Mesendoderm (in vitro differentiated cells): Measurements from ENCODE around the gene NBEA.

Source experiments
- DNase-seq: peaks from one replicate; pipeline ENCODE4 v3.0.0; 2013
- H2AK5ac ChIP-seq: 2 replicates; pipeline ENCODE4 v1.6.1; 2013; ENCODE audit warnings: low read length, inconsistent platforms
- H2BK120ac ChIP-seq: 2 replicates; pipeline ENCODE4 v1.6.1; 2013; ENCODE audit warnings: low read depth, mild to moderate bottlenecking, low read length, moderate library complexity, mixed read lengths
- H2BK15ac ChIP-seq: replicated peaks from 2 replicates; pipeline ENCODE4 v1.6.1; 2013; ENCODE audit warnings: low read depth, mild to moderate bottlenecking, moderate library complexity
- H2BK5ac ChIP-seq: 2 replicates; pipeline ENCODE4 v1.6.1; 2013; ENCODE audit warnings: low read length, inconsistent platforms
- H3K18ac ChIP-seq: 2 replicates; pipeline ENCODE4 v1.6.1; 2013; ENCODE audit warnings: mild to moderate bottlenecking, low read length, mixed read lengths
- H3K23ac ChIP-seq: one replicate; pipeline ENCODE4 v1.6.1; 2013; ENCODE audit warnings: low read length
- H3K27ac ChIP-seq: 2 replicates; pipeline ENCODE4 v1.5.1; 2013; ENCODE audit warnings: low read depth, mild to moderate bottlenecking, inconsistent platforms, low read length, moderate library complexity
- H3K27me3 ChIP-seq: 2 replicates; pipeline ENCODE4 v1.6.1; 2013; ENCODE audit warnings: low read length, control low read depth, mild to moderate bottlenecking, inconsistent platforms; ENCODE audit not compliant: insufficient read depth, poor library complexity
- H3K36me3 ChIP-seq: 2 replicates; pipeline ENCODE4 v1.6.1; 2013; ENCODE audit warnings: low read length, inconsistent platforms; ENCODE audit not compliant: control insufficient read depth, insufficient read depth
- H3K4ac ChIP-seq: one replicate; pipeline ENCODE4 v1.6.1; 2013; ENCODE audit warnings: low read depth, mild to moderate bottlenecking, low read length, moderate library complexity
- H3K4me1 ChIP-seq: 2 replicates; pipeline ENCODE4 v1.6.1; 2013; ENCODE audit warnings: low read depth, low read length, inconsistent platforms; ENCODE audit not compliant: control insufficient read depth
- H3K4me2 ChIP-seq: 2 replicates; pipeline ENCODE4 v1.6.1; 2013; ENCODE audit warnings: low read length
- H3K4me3 ChIP-seq: 2 replicates; pipeline ENCODE4 v1.5.1; 2013; ENCODE audit warnings: mild to moderate bottlenecking, low read length
- H3K56ac ChIP-seq: one replicate; pipeline ENCODE4 v1.6.1; 2013; ENCODE audit warnings: low read length
- H3K79me1 ChIP-seq: 2 replicates; pipeline ENCODE4 v1.6.1; 2013; ENCODE audit warnings: low read length, inconsistent platforms
- H3K79me2 ChIP-seq: 2 replicates; pipeline ENCODE4 v1.6.1; 2013; ENCODE audit warnings: mild to moderate bottlenecking, low read length; ENCODE audit not compliant: control insufficient read depth, insufficient read depth
- H3K9ac ChIP-seq: 2 replicates; pipeline ENCODE4 v1.6.1; 2013; ENCODE audit warnings: low read length, inconsistent platforms
- H4K5ac ChIP-seq: one replicate; pipeline ENCODE4 v1.6.1; 2013; ENCODE audit warnings: low read length
- H4K8ac ChIP-seq: one replicate; pipeline ENCODE4 v1.6.1; 2013; ENCODE audit warnings: low read depth, mild to moderate bottlenecking, control low read depth, low read length, moderate library complexity
- WGBS: extraction: QIAGEN DNeasy Blood & Tissue Kit; methylation state at CpG from one replicate; pipeline ENCODE4 v1.1.7; 2013; ENCODE audit warnings: low lambda C conversion rate, missing lambda C conversion rate; ENCODE audit not compliant: insufficient coverage; ENCODE audit errors: extremely low coverage; 5-methylcytosine and 5-hydroxymethylcytosine counted together

NBEA gene

GRCh38 chr13:35475212-35475959 lies 533.3 kb downstream of the NBEA start:
- no peak overlapping the region for H2AK5ac ChIP-seq
- H3K4me3 ChIP-seq, result peak overlapping the region; percentile 9
- no peak overlapping the region for H3K4ac ChIP-seq
- H3K9ac ChIP-seq, result peak overlapping the region; percentile 11
- no peaks in the 10 kb centered on the region for H3K79me1 ChIP-seq
- H3K56ac ChIP-seq, result peak overlapping the region; percentile 44
- no peaks in the 10 kb centered on the region for H3K4me1 ChIP-seq
- no peak overlapping the region for H2BK120ac ChIP-seq
- no peaks in the 10 kb centered on the region for H3K79me2 ChIP-seq
- H3K27ac ChIP-seq, result no peak overlapping the region
- WGBS, result no CpG with 5 or more reads among the region's 47 CpGs
- peak overlapping the region; percentile 61 for H3K4me2 ChIP-seq
- no peak overlapping the region for H3K18ac ChIP-seq
- DNase-seq, result peak; percentile 68
- no peak overlapping the region for H2BK5ac ChIP-seq
- H3K36me3 ChIP-seq, result no peaks in the 10 kb centered on the region
- H3K23ac ChIP-seq, result no peak overlapping the region
- H4K8ac ChIP-seq, result no peak overlapping the region
- no peak overlapping the region for H4K5ac ChIP-seq
- H2BK15ac ChIP-seq, result no peak overlapping the region
- H3K27me3 ChIP-seq, result peaks cover 36% of the 10 kb centered on the region

DNA sequence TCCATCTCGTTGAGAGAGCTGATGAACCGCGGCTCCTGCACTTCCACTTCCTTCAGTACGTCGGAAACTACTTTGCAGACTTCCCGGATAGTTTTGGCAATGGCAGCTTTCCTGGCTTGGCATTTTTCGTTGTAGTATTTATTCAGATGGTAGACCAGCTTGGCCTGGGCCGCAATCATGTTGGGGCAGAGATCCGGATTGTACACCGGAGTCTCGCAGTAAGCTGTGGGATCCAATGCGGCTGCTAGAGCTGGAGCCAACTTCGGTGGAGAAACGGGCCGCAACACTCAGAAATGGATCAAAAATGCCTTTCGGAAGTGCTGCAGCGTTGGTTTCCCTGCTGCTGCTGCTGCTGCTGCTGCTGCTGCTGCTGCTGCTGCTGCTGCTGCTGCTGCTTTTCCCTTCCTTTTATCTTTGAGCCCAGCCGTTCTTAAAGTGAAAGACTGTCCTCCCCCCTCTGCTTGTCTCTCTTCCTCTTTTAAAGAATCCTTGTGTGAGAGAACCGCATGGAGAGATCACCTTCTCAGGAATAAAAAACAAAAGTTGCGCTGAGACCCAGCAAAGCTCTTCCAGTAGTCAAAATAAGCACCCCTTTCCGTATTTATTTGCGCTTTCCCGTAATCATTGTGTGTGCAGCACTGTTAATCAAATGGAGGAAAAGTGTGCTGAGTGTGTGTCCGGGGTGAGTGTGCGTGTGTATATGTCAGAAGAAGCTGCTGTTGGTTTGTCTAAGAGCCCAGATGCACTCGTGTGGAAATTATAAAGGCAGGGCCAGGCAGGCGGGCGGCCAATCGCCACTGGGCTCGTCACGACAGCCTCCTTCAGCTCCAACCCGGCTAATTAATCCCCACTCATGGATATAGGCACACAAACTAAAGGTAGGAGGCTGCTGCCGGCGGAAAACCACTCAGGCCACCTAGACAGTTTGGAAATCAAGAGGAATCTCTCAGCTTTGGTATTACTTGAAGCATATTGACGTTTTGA lies 534.2 kb downstream of the NBEA start, which contains the start of gene MAB21L1:
TSS of gene MAB21L1 (minus strand) at position 730 of the 984 bp plus-strand sequence. CDS start at position 179, 551 bp downstream.
- H3K27me3 ChIP-seq, result peaks cover 36% of the 10 kb centered on the region
- no peaks in the 10 kb centered on the region for H3K79me1 ChIP-seq
- H2BK120ac ChIP-seq, result no peak within 1 kb of the TSS
- H3K18ac ChIP-seq, result no peak within 1 kb of the TSS
- no peak within 1 kb of the TSS for H3K4ac ChIP-seq
- no peak within 1 kb of the TSS for H2BK15ac ChIP-seq
- H2BK5ac ChIP-seq, result no peak within 1 kb of the TSS
- H3K4me3 ChIP-seq, result peak within 1 kb of the TSS; percentile 14
- no peaks in the 10 kb centered on the region for H3K4me1 ChIP-seq
- H3K56ac ChIP-seq, result peak within 1 kb of the TSS; percentile 44
- H4K5ac ChIP-seq, result no peak within 1 kb of the TSS
- no peaks in the 10 kb centered on the region for H3K36me3 ChIP-seq
- H4K8ac ChIP-seq, result no peak within 1 kb of the TSS
- DNase-seq, result peak; percentile 59
- H2AK5ac ChIP-seq, result no peak within 1 kb of the TSS
- H3K23ac ChIP-seq, result no peak within 1 kb of the TSS
- no CpG with 5 or more reads among the region's 35 CpGs for WGBS
- H3K79me2 ChIP-seq, result no peaks in the 10 kb centered on the region
- peak within 1 kb of the TSS; percentile 40 for H3K9ac ChIP-seq
- no peak within 1 kb of the TSS for H3K27ac ChIP-seq
- H3K4me2 ChIP-seq, result peak within 1 kb of the TSS; percentile 62

GRCh38 chr13:35477386-35477946 lies 535.4 kb downstream of the NBEA start:
- H2AK5ac ChIP-seq, result no peak overlapping the region
- no peak overlapping the region for H3K56ac ChIP-seq
- H4K8ac ChIP-seq, result no peak overlapping the region
- H3K79me2 ChIP-seq, result no peaks in the 10 kb centered on the region
- no peak overlapping the region for H2BK120ac ChIP-seq
- no peak overlapping the region for H3K4ac ChIP-seq
- H3K27ac ChIP-seq, result no peak overlapping the region
- no peak overlapping the region for H2BK15ac ChIP-seq
- H2BK5ac ChIP-seq, result no peak overlapping the region
- no peak overlapping the region for H3K18ac ChIP-seq
- H3K9ac ChIP-seq, result no peak overlapping the region
- no peak for DNase-seq
- no peak overlapping the region for H3K4me3 ChIP-seq
- no peak overlapping the region for H3K23ac ChIP-seq
- no peaks in the 10 kb centered on the region for H3K4me1 ChIP-seq
- no CpG with 5 or more reads among the region's 5 CpGs for WGBS
- no peaks in the 10 kb centered on the region for H3K36me3 ChIP-seq
- H4K5ac ChIP-seq, result no peak overlapping the region
- H3K79me1 ChIP-seq, result no peaks in the 10 kb centered on the region
- H3K4me2 ChIP-seq, result no peak overlapping the region
- peaks cover 26% of the 10 kb centered on the region for H3K27me3 ChIP-seq

- Histone ChIP-seq H2BK5ac (no peak overlapping the region), H3K9ac (no peak overlapping the region), H3K4me2 (peak overlapping the region; percentile 52), H3K36me3 (no peaks in the 10 kb centered on the region), H3K27ac (no peak overlapping the region), H4K5ac (no peak overlapping the region), H3K4me3 (no peak overlapping the region), H3K4me1 (no peaks in the 10 kb centered on the region), H2BK120ac (no peak overlapping the region), H3K4ac (no peak overlapping the region), H3K27me3 (peaks cover 26% of the 10 kb centered on the region), H3K18ac (no peak overlapping the region), H3K79me1 (no peaks in the 10 kb centered on the region), H4K8ac (no peak overlapping the region), H2BK15ac (no peak overlapping the region), H2AK5ac (no peak overlapping the region), H3K79me2 (no peaks in the 10 kb centered on the region), H3K56ac (peak overlapping the region; percentile 17), H3K23ac (no peak overlapping the region)
- no CpG with 5 or more reads among the region's 51 CpGs for WGBS
- DNase-seq, result peak; percentile 43
Observed at GRCh38 chr13:35478271-35479037, 536.4 kb downstream of the NBEA start.

GRCh38 chr13:35479038-35479492 lies 537.0 kb downstream of the NBEA start:
- Histone ChIP-seq H3K27ac (no peak overlapping the region), H2BK15ac (no peak overlapping the region)

More at GRCh38 chr13:35479038-35479492, 537.0 kb downstream of the NBEA start:
- no peak overlapping the region for H3K9ac ChIP-seq
- no peaks in the 10 kb centered on the region for H3K79me1 ChIP-seq
- no peak overlapping the region for H3K56ac ChIP-seq
- no peaks in the 10 kb centered on the region for H3K36me3 ChIP-seq
- DNase-seq, result peak; percentile 29
- no peak overlapping the region for H4K5ac ChIP-seq
- no peak overlapping the region for H3K4me3 ChIP-seq
- no peaks in the 10 kb centered on the region for H3K4me1 ChIP-seq
- no peak overlapping the region for H2BK5ac ChIP-seq
- no peak overlapping the region for H2AK5ac ChIP-seq
- peak overlapping the region; percentile 52 for H3K4me2 ChIP-seq
- no peak overlapping the region for H3K23ac ChIP-seq
- H3K79me2 ChIP-seq, result no peaks in the 10 kb centered on the region
- no peak overlapping the region for H3K4ac ChIP-seq
- no peak overlapping the region for H3K18ac ChIP-seq
- no peak overlapping the region for H2BK120ac ChIP-seq
- H4K8ac ChIP-seq, result no peak overlapping the region
- peaks cover 26% of the 10 kb centered on the region for H3K27me3 ChIP-seq
- no CpG with 5 or more reads among the region's 14 CpGs for WGBS
